GM21723 (cell line): ENCODE measurements around the gene SLC27A4.

Source experiments
- ATAC-seq: cut with Tn5 transposase; IDR thresholded peaks from one replicate; pipeline ENCODE4 v1.9.1; 2021; ENCODE audit warnings: mild to moderate bottlenecking, moderate library complexity; ENCODE audit not compliant: unreplicated experiment

The SLC27A4 gene

GRCh38 chr9:128339761-128340690, at the start of gene SLC27A4:
Gene SLC27A4, plus strand, starts transcription at chr9:128340527. Its CDS starts 2,606 bp downstream, at chr9:128343133.
- ATAC-seq, result peak; percentile 73

- ATAC-seq, result no peak
Measured at GRCh38 chr9:128292009-128292408, 48.3 kb upstream of the SLC27A4 start.

DNA sequence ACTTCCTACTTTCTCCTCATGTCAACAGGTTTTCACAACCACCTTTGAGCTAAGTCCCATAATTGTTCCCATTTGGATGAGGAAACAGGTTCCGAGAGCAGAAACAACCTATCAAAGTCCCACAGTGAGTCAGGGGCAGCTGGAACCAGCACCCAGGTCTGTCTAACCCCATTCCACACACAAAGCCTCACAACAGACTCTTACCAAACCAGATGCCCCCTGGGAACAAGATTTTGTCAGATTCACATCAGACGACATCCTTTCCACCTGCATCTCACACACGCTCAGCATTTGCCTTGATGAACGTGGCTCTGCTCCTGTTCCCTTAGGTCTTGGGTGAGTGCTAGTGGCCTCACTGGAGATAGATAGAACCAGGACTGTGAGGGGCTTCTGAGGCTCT, 47.2 kb upstream of the SLC27A4 start:
- ATAC-seq, result no peak

DNA sequence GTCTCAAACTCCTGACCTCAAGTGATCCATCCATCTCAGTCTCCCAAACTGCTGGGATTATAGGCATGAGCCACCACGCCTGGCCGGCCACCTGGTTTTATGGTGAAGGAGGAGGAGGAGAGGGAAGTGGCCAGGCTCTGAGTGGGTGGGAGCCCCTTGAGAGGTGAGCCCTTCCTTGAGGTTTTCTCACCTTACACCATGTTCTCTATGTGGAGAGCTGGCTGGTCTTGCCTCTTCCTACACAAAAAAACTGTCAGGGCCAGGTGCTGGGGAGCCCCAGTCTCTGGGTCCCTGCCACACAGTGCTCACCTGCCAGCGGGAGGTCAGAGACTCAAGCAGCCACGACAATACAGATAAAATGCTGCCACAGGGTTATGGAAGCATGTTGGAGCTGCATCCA, 46.2 kb upstream of the SLC27A4 start:
- ATAC-seq, result no peak

DNA sequence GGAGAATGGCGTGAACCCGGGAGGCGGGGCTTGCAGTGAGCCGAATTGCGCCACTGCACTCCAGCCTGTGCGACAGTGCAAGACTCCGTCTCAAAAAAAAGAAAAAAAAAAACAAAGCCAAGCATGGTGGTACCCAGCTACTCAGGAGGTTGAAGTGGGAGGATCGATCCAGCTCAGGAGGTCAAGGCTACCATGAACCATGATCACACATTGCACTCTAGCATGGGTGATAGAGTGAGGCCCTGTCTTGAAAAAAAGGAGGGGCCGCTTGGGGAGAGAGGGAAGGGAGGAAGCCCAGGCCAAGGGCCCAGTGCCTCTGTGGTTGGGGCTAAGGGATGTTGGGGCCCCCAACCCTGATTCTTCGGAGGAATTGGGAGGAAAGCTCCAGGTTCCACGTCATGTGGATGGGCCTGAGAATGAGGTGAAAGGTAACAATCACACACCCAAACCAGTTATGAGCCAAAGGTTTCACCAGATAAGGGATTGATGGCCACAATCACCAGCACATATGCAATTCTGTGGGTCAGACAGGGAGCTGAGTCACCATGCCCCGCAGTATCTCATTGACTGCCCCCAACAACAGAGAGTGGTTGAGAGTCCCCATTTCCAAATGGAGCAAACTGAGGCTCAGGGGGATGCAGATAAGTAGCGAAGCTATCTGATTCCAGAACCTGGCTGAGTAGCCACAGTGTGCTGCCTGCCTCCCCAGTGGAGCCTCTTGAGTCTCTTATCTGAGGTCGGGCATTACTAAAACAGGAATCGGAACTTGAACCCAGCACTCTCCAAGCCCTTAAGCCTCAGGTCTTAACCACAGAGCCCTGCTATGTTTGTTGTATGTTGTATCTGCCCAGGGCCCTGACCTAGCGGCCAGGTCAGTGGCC, 43.7 kb upstream of the SLC27A4 start:
- no peak for ATAC-seq

GRCh38 chr9:128297221-128297773, 43.0 kb upstream of the SLC27A4 start:
- ATAC-seq, result no peak

GRCh38 chr9:128298535-128299482, 41.5 kb upstream of the SLC27A4 start:
- no peak for ATAC-seq

GRCh38 chr9:128304136-128304970, 36.0 kb upstream of the SLC27A4 start:
- no peak for ATAC-seq

GRCh38 chr9:128304971-128305288, 35.4 kb upstream of the SLC27A4 start:
- no peak for ATAC-seq

GRCh38 chr9:128309551-128309950, 30.8 kb upstream of the SLC27A4 start:
- ATAC-seq, result no peak

GRCh38 chr9:128310461-128310860, 29.9 kb upstream of the SLC27A4 start:
- ATAC-seq, result no peak

DNA sequence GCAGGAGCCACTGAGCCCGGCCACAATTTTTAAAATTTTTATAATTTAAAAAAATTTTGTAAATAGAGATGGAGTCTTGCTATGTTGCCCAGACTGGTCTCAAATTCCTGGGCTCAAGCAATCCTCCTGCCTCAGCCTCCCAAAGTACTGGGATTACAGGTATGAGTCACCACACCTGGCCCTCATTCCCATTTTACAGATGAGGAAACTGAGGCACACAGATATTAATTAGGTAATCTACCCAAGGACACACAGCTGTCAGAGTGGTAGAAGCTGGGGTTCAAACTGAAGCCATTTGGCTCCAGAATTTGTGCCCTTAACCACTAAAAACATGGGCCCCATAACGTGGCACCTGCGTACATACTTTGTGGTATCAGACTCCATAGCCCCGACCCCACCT, 25.6 kb upstream of the SLC27A4 start:
- ATAC-seq, result no peak

DNA sequence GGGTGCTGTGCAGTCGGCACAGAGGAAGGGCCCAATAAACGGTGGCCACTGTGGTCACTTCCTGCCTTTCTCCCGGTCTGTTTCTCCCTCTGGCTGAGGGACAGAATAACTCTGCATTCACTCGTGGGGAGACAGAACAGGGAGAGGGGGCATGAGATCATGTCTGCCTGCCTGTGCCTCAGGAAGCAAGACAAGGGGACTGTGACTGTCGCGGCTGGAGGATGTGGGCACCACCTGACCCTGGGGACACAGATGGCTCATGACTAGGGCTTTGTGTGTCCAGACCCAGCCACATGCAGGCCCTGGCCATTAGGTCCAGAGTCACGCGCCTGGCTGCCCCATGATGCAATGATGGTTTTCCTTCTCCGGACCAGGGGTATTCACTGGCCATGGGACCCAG, 23.9 kb upstream of the SLC27A4 start:
- ATAC-seq, result no peak

GRCh38 chr9:128317629-128318028, 22.7 kb upstream of the SLC27A4 start:
- no peak for ATAC-seq

- ATAC-seq, result no peak
Measured at GRCh38 chr9:128321343-128321742, 19.0 kb upstream of the SLC27A4 start.

GRCh38 chr9:128321879-128322403, 18.4 kb upstream of the SLC27A4 start:
- peak; percentile 2 for ATAC-seq

DNA sequence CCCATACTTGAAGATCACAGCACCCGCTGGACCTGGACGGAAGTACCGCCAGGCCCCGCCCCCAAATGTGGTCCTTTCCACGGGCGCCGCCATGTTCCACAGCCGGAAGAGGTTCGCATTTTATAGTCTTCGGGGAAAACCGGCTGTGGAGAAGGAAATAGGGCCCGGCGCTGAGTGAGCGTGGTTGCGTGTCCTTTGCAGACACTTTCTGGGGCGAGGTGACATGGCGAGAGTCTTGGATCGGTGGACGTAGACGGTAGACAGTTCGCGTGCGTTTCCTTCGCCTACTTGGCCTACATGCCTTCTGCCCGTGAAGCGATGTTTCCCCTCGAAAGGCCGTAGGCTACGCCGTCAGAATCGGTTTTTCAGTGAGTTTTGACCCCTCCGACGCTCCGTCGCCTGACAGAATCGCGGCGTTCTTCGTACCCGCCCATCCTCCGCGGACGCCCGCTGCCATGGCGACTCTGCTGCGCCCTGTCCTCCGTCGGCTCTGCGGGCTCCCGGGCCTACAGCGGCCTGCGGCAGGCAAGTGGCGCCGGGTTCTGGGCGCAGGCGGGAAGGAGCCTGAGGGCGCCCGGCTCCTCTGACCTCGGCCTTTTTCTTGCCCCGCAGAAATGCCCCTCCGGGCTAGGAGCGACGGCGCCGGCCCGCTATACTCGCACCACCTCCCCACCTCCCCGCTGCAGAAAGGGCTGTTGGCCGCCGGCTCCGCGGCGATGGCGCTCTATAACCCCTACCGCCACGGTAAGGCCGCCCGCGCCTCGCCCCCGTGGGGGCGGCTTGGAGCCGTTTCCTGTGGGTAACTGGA, 17.7 kb upstream of the SLC27A4 start, which contains the start of the genes COQ4 and TRUB2:
COQ4 (plus strand) TSS at position 436 of the 808 bp plus-strand sequence; CDS start at position 456, 20 bp downstream.
TRUB2 (minus strand) TSS at position 44 of the 808 bp plus-strand sequence; CDS start at position 5, 39 bp downstream.
- ATAC-seq, result peak; percentile 82

DNA sequence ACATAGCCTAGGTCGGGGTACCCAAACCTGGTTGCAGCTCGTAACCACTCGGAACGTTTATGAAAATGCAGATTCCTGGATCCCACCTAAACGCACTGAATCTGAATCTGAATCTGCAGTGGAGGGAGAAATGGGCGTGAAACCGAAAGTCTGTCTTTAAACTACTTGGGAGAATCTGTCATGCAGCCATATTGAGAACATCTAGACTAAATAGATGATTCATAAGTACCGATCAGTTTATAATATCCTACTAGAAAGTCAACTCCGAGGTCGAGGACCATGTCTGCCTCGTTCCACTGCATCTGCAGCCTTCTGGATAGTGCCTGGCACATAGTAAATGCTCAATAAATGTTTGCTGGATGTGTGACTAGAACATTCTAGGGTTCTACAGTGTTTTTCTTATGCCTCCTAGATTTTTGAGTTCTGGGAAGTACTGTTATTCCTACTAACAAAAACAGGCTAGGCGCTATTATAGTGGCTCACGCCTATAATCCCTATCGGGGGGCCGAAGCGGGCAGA, 17.1 kb upstream of the SLC27A4 start:
- no peak for ATAC-seq
